Measurements from ENCODE around the gene RTP3.

DNA sequence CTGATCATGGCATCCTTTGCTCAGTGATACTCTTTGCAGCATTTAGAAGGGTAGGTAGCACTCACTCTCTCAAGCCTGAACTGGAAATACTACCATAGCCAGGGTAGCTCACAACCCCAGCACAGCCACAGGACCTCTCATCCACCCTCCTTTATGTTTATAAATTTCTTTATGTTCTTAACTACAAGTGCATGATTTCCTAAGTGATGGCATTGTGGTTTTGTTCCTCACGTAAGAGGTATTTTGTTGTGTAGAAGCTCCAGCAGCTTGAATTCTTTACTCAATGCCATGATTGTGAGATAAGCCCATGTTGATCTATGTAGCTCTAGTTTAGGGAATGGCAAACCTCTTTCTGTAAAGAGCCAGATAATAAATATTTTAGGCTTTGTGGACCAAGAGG, 7.9 kb upstream of the RTP3 start:
- TF ChIP-seq, protein P1, sequence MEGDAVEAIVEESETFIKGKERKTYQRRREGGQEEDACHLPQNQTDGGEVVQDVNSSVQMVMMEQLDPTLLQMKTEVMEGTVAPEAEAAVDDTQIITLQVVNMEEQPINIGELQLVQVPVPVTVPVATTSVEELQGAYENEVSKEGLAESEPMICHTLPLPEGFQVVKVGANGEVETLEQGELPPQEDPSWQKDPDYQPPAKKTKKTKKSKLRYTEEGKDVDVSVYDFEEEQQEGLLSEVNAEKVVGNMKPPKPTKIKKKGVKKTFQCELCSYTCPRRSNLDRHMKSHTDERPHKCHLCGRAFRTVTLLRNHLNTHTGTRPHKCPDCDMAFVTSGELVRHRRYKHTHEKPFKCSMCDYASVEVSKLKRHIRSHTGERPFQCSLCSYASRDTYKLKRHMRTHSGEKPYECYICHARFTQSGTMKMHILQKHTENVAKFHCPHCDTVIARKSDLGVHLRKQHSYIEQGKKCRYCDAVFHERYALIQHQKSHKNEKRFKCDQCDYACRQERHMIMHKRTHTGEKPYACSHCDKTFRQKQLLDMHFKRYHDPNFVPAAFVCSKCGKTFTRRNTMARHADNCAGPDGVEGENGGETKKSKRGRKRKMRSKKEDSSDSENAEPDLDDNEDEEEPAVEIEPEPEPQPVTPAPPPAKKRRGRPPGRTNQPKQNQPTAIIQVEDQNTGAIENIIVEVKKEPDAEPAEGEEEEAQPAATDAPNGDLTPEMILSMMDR (IDR thresholded peaks at IDR 0.05) = no peak
- no peak for TF ChIP-seq POLR2A (IDR thresholded peaks at IDR 0.05)

Data from body of pancreas (tissue), 4 donors.